HT1080 (cell line): Measurements from ENCODE around the gene NPEPL1. TPM values are rescaled to one million over a fixed set of nuclear protein-coding genes. Genes with fewer than 3 reads are reported as not detected.
"Not testable (repeated sequence)": the region's sequence is repeated elsewhere in the genome, so short reads cannot be mapped to it uniquely, and the experiment has no call there.

ENCODE experiments used
- DNase-seq: peaks from one replicate; pipeline ENCODE4 v3.0.0-alpha.2; 2015; ENCODE audit warnings: low read depth
- total RNA-seq: library from RNA; depleted of rRNA; stranded (reverse); fragments of >200 nt; shearing (Covaris generic); gene quantifications from 2 replicates; pipeline ENCODE4 v1.2.3, GENCODE V29; 2014

NPEPL1 gene
- total RNA-seq, 1 experiment from 2014 or later, result 0.40 TPM

- DNase-seq, result no peak
Measured at GRCh38 chr20:58740356-58741308, 48.0 kb downstream of the NPEPL1 start.

DNA sequence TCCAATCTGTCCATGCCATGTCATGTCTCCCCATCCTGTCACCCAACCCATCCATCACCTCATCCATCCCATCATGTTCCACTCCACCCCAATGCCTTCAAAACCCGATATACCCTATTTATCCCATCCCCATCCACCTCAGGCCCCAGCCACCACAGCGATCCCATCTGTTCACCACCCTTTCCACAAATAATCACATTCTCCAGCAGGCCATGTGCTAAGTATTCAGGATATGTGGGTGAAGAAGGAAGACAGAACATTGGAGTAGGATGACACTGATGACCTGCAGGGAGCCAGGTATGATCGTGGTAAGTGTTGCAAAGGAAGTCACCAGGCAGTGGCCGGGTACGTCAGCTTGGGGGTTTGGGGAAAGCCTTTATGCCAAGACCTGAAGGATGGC is 48.8 kb downstream of the NPEPL1 start:
- DNase-seq, result no peak

GRCh38 chr20:58742668-58743566 is 50.3 kb downstream of the NPEPL1 start:
- DNase-seq, result no peak

- DNase-seq, result no peak
Measured at GRCh38 chr20:58743929-58744534, 51.4 kb downstream of the NPEPL1 start.

GRCh38 chr20:58744836-58745235 is 52.2 kb downstream of the NPEPL1 start:
- no peak for DNase-seq

GRCh38 chr20:58745391-58745790 is 52.8 kb downstream of the NPEPL1 start:
- DNase-seq, result no peak

DNA sequence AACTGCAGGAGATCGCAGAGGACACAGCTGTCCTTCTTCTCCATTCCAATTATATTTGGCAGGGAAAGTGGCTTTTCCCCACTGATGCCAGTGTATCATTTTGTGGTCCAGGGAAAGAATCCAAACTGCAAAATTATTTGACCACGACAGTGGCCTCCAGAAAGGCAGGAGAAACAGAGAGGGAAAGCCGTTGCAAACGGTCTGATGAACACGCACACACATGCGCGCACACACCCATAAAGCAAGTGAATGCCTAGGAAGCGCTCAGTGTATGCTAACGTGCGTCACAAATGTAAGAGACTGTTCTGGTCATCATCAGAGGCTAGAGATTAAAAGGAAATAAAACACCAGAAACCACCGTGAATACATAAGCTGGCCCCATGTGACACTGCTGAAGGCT is 54.0 kb downstream of the NPEPL1 start:
- DNase-seq, result no peak

DNA sequence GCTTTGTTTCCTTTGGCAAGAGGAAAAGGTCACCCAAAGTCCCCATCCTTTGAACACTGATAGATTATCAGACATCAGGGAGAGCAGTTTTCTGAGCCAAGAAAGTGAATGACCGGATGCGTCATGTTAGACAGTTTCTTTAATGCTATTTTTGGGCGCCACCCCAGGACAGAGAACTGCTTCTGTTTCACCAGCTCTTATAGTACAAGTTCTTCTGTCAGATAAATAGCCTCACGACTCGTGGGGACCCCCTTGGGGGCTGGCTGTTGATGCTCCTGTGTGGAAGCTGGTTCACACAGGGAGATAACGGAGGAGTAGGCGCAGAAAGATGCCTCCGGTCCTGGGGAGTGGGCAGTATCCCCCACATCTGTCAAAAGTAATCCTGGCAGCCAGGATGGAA is 54.6 kb downstream of the NPEPL1 start:
- DNase-seq, result no peak

GRCh38 chr20:58748618-58749017 is 56.0 kb downstream of the NPEPL1 start:
- no peak for DNase-seq

GRCh38 chr20:58749098-58749769 is 56.6 kb downstream of the NPEPL1 start:
- DNase-seq, result no peak

DNA sequence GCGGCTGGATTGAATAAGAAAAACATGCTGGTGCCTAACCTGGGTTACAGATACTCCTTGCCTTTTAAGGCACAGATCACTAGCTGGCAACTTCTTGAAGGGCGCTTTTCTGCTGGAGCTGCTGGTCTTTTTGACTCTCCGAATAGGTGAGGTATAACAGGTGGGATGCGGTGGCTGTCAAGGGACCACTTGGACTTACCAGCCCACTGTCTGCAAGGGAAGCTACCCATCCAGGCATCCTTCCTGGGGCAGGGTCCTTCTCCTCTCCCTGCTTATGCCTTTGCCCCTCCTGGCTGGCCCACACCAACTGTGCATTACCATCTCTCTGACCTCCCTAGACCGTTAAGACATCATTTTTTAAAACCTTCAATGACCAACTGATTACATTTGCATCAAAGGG is 57.4 kb downstream of the NPEPL1 start:
- no peak for DNase-seq

DNA sequence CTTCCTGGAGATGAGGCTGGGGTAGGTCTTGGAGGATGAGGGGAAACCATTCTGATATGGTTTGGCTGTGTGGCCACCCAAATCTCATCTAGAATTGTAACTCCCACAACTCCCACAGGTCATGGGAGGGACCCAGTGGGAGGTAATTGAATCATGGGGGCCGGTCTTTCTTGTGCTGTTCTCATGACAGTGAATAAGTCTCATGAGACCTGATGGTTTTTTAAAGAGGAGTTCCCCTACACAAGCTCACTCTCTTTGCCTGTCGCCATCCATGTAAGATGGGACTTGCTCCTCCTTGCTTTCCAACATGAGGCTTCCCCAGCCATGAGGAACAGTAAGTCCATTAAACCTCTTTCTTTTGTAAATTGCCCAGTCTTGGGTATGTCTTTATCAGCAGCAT is 58.1 kb downstream of the NPEPL1 start:
- not testable (repeated sequence) for DNase-seq

DNA sequence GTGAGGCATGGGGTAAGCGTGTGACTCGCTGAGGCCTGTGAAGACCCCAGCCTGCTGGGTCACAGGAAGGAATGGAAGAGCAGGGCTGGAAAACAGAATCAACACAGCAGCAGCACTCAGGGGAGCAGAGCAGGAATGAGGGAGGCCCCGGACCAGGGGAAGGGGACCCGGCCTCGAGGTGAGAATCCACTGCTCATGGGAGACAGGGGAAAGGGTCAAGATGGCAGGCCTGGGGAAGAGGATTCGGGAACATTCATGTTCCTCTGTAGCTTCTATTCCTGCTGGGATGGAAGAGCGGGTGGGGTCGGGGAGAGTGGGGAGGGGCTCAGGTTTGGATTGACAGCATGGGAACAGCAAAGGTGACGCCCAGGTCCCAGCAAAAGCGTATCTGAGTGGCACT is 59.4 kb downstream of the NPEPL1 start:
- no peak for DNase-seq

DNA sequence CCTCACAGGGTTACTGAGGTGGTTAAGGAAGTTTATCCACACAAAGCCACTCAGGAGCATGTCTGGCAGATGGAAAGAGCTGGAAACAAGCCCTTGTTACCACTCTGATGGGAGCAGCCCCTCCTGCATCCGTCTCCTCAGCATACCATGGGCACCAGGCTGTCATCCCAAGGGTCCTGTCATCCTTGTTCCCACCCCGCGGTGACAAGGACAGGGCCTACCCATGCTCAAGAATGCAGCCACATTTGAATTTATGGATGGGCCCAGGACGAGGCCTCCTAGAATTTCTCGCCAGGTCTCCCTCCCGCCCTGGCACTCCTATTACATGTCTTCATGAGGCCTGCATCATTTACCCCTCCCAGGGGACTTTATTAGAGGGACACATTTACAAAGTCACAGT is 60.0 kb downstream of the NPEPL1 start:
- no peak for DNase-seq

GRCh38 chr20:58753267-58753921 is 60.8 kb downstream of the NPEPL1 start:
- no peak for DNase-seq

DNA sequence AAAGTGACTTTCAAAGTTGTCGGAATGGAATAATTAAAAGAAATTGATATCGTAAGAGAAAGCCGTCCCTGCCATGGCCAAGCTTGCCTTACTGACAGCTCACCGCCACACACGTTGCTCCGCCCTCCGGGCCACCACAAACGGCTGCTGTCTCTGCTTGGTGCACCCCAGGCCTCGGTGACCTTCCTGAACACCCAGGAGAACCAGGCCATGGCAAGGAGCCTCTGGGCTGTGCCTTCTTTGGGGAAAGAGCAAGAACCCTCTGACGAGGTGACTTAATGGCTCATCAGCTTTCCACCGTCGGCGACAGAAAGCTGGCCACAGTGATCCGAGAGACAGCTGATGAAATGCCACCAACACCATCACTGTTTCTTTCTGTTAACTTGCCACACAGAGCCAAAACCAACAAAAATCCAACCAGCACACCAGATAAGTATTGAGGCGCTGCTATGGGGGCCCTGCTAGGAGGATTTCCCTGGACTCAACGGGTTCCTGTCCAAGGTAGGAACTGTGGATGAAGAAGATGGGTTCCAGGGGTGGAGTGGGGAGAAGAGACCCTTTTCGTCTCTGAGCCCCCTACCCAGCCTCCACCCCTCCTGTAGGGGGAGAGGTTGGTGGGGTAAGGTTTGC is 61.4 kb downstream of the NPEPL1 start:
- DNase-seq, result no peak

DNA sequence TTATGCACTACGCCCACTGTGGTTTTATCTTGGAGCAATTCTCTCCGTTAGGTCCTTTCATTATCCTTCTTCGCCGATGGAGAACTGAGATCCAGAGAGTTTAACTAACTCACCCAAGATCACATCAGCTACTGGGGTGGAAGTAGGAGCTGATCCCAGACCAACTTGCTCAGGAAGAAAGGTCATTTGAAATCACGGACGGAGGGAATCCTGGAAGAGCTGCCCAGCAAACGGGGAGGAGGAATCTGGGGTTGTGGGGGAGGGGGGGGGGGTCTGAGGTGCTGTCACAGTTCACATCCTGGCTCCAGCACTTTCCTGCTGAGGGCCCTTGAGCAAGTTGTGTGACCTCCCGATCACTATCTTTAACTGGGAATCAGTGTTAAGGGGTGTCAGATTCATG is 62.0 kb downstream of the NPEPL1 start:
- DNase-seq, result no peak

DNA sequence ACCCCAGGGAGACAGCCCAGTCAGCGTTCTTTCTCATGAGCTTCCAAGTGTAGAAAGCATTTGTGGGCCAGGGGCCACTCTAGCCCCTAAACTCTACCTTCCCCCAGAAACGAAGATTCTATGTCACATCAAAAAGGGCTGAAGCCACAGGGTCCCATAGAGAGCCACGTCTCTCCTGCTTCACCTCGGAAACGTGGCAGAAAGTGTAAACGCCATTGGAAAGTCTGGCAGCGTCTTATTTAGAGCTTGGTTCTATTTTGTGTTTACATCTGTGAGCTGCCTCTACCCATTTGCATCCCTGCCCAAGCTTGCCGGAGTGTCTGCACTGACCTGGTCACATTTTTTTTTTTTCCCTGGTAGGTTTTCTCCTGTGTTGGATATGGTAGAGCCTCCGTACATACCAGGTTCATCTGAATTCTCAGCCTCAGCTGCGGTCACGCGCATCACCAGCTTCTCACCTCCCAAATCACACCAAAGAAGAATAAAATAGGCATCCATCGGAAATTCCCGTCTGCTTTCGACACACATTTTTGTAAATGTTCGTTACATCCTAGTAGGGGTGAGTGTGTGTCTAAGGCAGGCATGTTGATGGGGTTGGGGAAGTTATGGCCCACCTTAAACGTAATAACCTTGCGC is 62.6 kb downstream of the NPEPL1 start:
- DNase-seq, result no peak

GRCh38 chr20:58755766-58756449 is 63.3 kb downstream of the NPEPL1 start:
- no peak for DNase-seq
